ENCODE results near the gene XPO1. TPM values are rescaled to one million over a fixed set of nuclear protein-coding genes. Genes with fewer than 3 reads are reported as not detected.

XPO1 gene
- total RNA-seq, 1 experiment from 2014 or later = 251 TPM

- Histone ChIP-seq H3K36me3 (ENCODE audit: insufficient read depth, low read length) (peaks cover 14% of the 10 kb centered on the region; the same call in 1 of the 2 replicates), H2AFZ (ENCODE audit: low read length) (peak overlapping the region; percentile 25), H3K9me2 (replicated peaks; ENCODE audit: insufficient read depth, low read length) (no peaks in the 10 kb centered on the region), H3K4me3 (ENCODE audit: low read length) (peak overlapping the region; percentile 79), H3K4me1 (ENCODE audit: low read length) (peaks cover 34% of the 10 kb centered on the region), H3K79me2 (ENCODE audit: low read length) (peaks cover 40% of the 10 kb centered on the region), H3K27me3 (ENCODE audit: low read length) (no peaks in the 10 kb centered on the region), H3K9ac (ENCODE audit: low read length) (peak overlapping the region; percentile 94), H3K4me2 (ENCODE audit: low read depth, low read length, poor library complexity, severe bottlenecking) (peak overlapping the region; percentile 77), H3K9me3 (ENCODE audit: low read length) (no peaks in the 10 kb centered on the region), H4K20me1 (ENCODE audit: insufficient read depth, low read depth, low read length) (peaks cover 24% of the 10 kb centered on the region), H3K27ac (ENCODE audit: low read length) (peak overlapping the region; percentile 88)
- peak; percentile 86 for DNase-seq
Observed at GRCh38 chr2:61538920-61539520, 864 bp upstream of the XPO1 start.

GRCh38 chr2:61537950-61538199, 281 bp downstream of the XPO1 start:
- peaks cover 24% of the 10 kb centered on the region; the same call in 1 of the 2 replicates for H3K36me3 ChIP-seq (ENCODE audit: insufficient read depth, low read length)
- peak overlapping the region; percentile 94 for H3K9ac ChIP-seq (ENCODE audit: low read length)
- peaks cover 45% of the 10 kb centered on the region for H3K4me1 ChIP-seq (ENCODE audit: low read length)
- H3K27ac ChIP-seq (ENCODE audit: low read length) = peak overlapping the region; percentile 88
- no peak overlapping the region for H2AFZ ChIP-seq (ENCODE audit: low read length)
- H3K4me2 ChIP-seq (ENCODE audit: low read depth, low read length, poor library complexity, severe bottlenecking) = peak overlapping the region; percentile 77
- H3K4me3 ChIP-seq (ENCODE audit: low read length) = peak overlapping the region; percentile 79
- H3K79me2 ChIP-seq (ENCODE audit: low read length) = peaks cover 52% of the 10 kb centered on the region
- H3K27me3 ChIP-seq (ENCODE audit: low read length) = no peaks in the 10 kb centered on the region
- H4K20me1 ChIP-seq (ENCODE audit: insufficient read depth, low read depth, low read length) = peaks cover 36% of the 10 kb centered on the region
- no peaks in the 10 kb centered on the region for H3K9me2 ChIP-seq (replicated peaks; ENCODE audit: insufficient read depth, low read length)
- no peaks in the 10 kb centered on the region for H3K9me3 ChIP-seq (ENCODE audit: low read length)
- no peak for DNase-seq

GRCh38 chr2:61537277-61537949, 743 bp downstream of the XPO1 start:
- Histone ChIP-seq H3K4me3 (ENCODE audit: low read length) (peak overlapping the region; percentile 79), H3K4me2 (ENCODE audit: low read depth, low read length, poor library complexity, severe bottlenecking) (peak overlapping the region; percentile 77), H3K27me3 (ENCODE audit: low read length) (no peaks in the 10 kb centered on the region), H3K9ac (ENCODE audit: low read length) (peak overlapping the region; percentile 94), H3K9me3 (ENCODE audit: low read length) (no peaks in the 10 kb centered on the region), H3K79me2 (ENCODE audit: low read length) (peaks cover 56% of the 10 kb centered on the region), H3K27ac (ENCODE audit: low read length) (peak overlapping the region; percentile 88), H3K4me1 (ENCODE audit: low read length) (peaks cover 45% of the 10 kb centered on the region), H3K36me3 (ENCODE audit: insufficient read depth, low read length) (peaks cover 24% of the 10 kb centered on the region; the same call in 1 of the 2 replicates), H4K20me1 (ENCODE audit: insufficient read depth, low read depth, low read length) (peaks cover 40% of the 10 kb centered on the region), H2AFZ (ENCODE audit: low read length) (no peak overlapping the region), H3K9me2 (replicated peaks; ENCODE audit: insufficient read depth, low read length) (no peaks in the 10 kb centered on the region)
- DNase-seq = no peak

- Histone ChIP-seq H2AFZ (ENCODE audit: low read length) (no peak overlapping the region), H3K27ac (ENCODE audit: low read length) (peak overlapping the region; percentile 88), H3K4me2 (ENCODE audit: low read depth, low read length, poor library complexity, severe bottlenecking) (peak overlapping the region; percentile 77), H3K27me3 (ENCODE audit: low read length) (no peaks in the 10 kb centered on the region), H3K4me1 (ENCODE audit: low read length) (peaks cover 46% of the 10 kb centered on the region), H3K9me3 (ENCODE audit: low read length) (no peaks in the 10 kb centered on the region), H3K79me2 (ENCODE audit: low read length) (peaks cover 63% of the 10 kb centered on the region), H3K36me3 (ENCODE audit: insufficient read depth, low read length) (peaks cover 25% of the 10 kb centered on the region; the same call in 1 of the 2 replicates), H3K9me2 (replicated peaks; ENCODE audit: insufficient read depth, low read length) (no peaks in the 10 kb centered on the region), H3K4me3 (ENCODE audit: low read length) (peak overlapping the region; percentile 79), H3K9ac (ENCODE audit: low read length) (peak overlapping the region; percentile 94), H4K20me1 (ENCODE audit: insufficient read depth, low read depth, low read length) (peaks cover 42% of the 10 kb centered on the region)
- peak; percentile 98 for DNase-seq
Observed at GRCh38 chr2:61536572-61537276, 1.4 kb downstream of the XPO1 start.

GRCh38 chr2:61536180-61536571, 2.0 kb downstream of the XPO1 start:
- H2AFZ ChIP-seq (ENCODE audit: low read length) = no peak overlapping the region
- H3K9ac ChIP-seq (ENCODE audit: low read length) = peak overlapping the region; percentile 94
- peak overlapping the region; percentile 77 for H3K4me2 ChIP-seq (ENCODE audit: low read depth, low read length, poor library complexity, severe bottlenecking)
- H3K36me3 ChIP-seq (ENCODE audit: insufficient read depth, low read length) = peaks cover 30% of the 10 kb centered on the region; the same call in 1 of the 2 replicates
- peaks cover 69% of the 10 kb centered on the region for H3K79me2 ChIP-seq (ENCODE audit: low read length)
- peak overlapping the region; percentile 79 for H3K4me3 ChIP-seq (ENCODE audit: low read length)
- no peaks in the 10 kb centered on the region for H3K9me2 ChIP-seq (replicated peaks; ENCODE audit: insufficient read depth, low read length)
- H3K27me3 ChIP-seq (ENCODE audit: low read length) = no peaks in the 10 kb centered on the region
- H3K27ac ChIP-seq (ENCODE audit: low read length) = peak overlapping the region; percentile 88
- peaks cover 52% of the 10 kb centered on the region for H3K4me1 ChIP-seq (ENCODE audit: low read length)
- peak; percentile 59 for DNase-seq
- no peaks in the 10 kb centered on the region for H3K9me3 ChIP-seq (ENCODE audit: low read length)
- H4K20me1 ChIP-seq (ENCODE audit: insufficient read depth, low read depth, low read length) = peaks cover 48% of the 10 kb centered on the region

GRCh38 chr2:61535449-61535848, 2.7 kb downstream of the XPO1 start:
- Histone ChIP-seq H3K4me2 (ENCODE audit: low read depth, low read length, poor library complexity, severe bottlenecking) (peak overlapping the region; percentile 77), H3K27ac (ENCODE audit: low read length) (peak overlapping the region; percentile 88), H3K4me1 (ENCODE audit: low read length) (peaks cover 59% of the 10 kb centered on the region), H2AFZ (ENCODE audit: low read length) (no peak overlapping the region), H3K9me2 (replicated peaks; ENCODE audit: insufficient read depth, low read length) (no peaks in the 10 kb centered on the region), H3K4me3 (ENCODE audit: low read length) (peak overlapping the region; percentile 79), H3K79me2 (ENCODE audit: low read length) (peaks cover 76% of the 10 kb centered on the region), H4K20me1 (ENCODE audit: insufficient read depth, low read depth, low read length) (peaks cover 55% of the 10 kb centered on the region), H3K9ac (ENCODE audit: low read length) (peak overlapping the region; percentile 94), H3K36me3 (ENCODE audit: insufficient read depth, low read length) (peaks cover 38% of the 10 kb centered on the region; the same call in 1 of the 2 replicates), H3K27me3 (ENCODE audit: low read length) (no peaks in the 10 kb centered on the region), H3K9me3 (ENCODE audit: low read length) (no peaks in the 10 kb centered on the region)
- DNase-seq = no peak

- H3K27me3 ChIP-seq (ENCODE audit: low read length) = no peaks in the 10 kb centered on the region
- H2AFZ ChIP-seq (ENCODE audit: low read length) = no peak overlapping the region
- H3K79me2 ChIP-seq (ENCODE audit: low read length) = peaks cover 81% of the 10 kb centered on the region
- H3K36me3 ChIP-seq (ENCODE audit: insufficient read depth, low read length) = peaks cover 43% of the 10 kb centered on the region; the same call in 1 of the 2 replicates
- H3K4me2 ChIP-seq (ENCODE audit: low read depth, low read length, poor library complexity, severe bottlenecking) = peak overlapping the region; percentile 77
- H4K20me1 ChIP-seq (ENCODE audit: insufficient read depth, low read depth, low read length) = peaks cover 60% of the 10 kb centered on the region
- H3K4me1 ChIP-seq (ENCODE audit: low read length) = peaks cover 64% of the 10 kb centered on the region
- H3K27ac ChIP-seq (ENCODE audit: low read length) = peak overlapping the region; percentile 88
- H3K9me3 ChIP-seq (ENCODE audit: low read length) = no peaks in the 10 kb centered on the region
- peak overlapping the region; percentile 94 for H3K9ac ChIP-seq (ENCODE audit: low read length)
- H3K9me2 ChIP-seq (replicated peaks; ENCODE audit: insufficient read depth, low read length) = no peaks in the 10 kb centered on the region
- DNase-seq = no peak
- H3K4me3 ChIP-seq (ENCODE audit: low read length) = peak overlapping the region; percentile 79
Observed at GRCh38 chr2:61534926-61535325, 3.2 kb downstream of the XPO1 start.

GRCh38 chr2:61530749-61531148, 7.4 kb downstream of the XPO1 start:
- Histone ChIP-seq H3K4me2 (ENCODE audit: low read depth, low read length, poor library complexity, severe bottlenecking) (peak overlapping the region; percentile 0), H4K20me1 (ENCODE audit: insufficient read depth, low read depth, low read length) (peaks cover 87% of the 10 kb centered on the region), H3K36me3 (ENCODE audit: insufficient read depth, low read length) (peaks cover 70% of the 10 kb centered on the region; the same call in 1 of the 2 replicates), H3K79me2 (ENCODE audit: low read length) (peaks cover 99% of the 10 kb centered on the region), H3K27me3 (ENCODE audit: low read length) (no peaks in the 10 kb centered on the region), H3K4me1 (ENCODE audit: low read length) (peaks cover 80% of the 10 kb centered on the region), H3K27ac (ENCODE audit: low read length) (no peak overlapping the region), H2AFZ (ENCODE audit: low read length) (no peak overlapping the region), H3K9me3 (ENCODE audit: low read length) (no peaks in the 10 kb centered on the region), H3K9ac (ENCODE audit: low read length) (no peak overlapping the region), H3K9me2 (replicated peaks; ENCODE audit: insufficient read depth, low read length) (no peaks in the 10 kb centered on the region), H3K4me3 (ENCODE audit: low read length) (no peak overlapping the region)
- DNase-seq = no peak
